SH-SY5Y (cell line): ENCODE data around the gene GHR.

Experiments
- GATA2 ChIP-seq: IDR thresholded peaks from 2 replicates; pipeline ENCODE4 v1.6.1; 2011; ENCODE audit warnings: mild to moderate bottlenecking, low read depth, low read length
- GATA3 ChIP-seq: IDR thresholded peaks from 2 replicates; pipeline ENCODE4 v1.6.1; 2011; ENCODE audit warnings: low read depth, mild to moderate bottlenecking, low read length, moderate library complexity

The GHR gene

GRCh38 chr5:42518595-42519221 is 95.5 kb downstream of the GHR start:
- TF ChIP-seq GATA3, result no peak
- TF ChIP-seq GATA2, result no peak

- TF ChIP-seq GATA2, result no peak
- no peak for TF ChIP-seq GATA3
Measured at GRCh38 chr5:42520203-42520602, 97.0 kb downstream of the GHR start.

GRCh38 chr5:42520957-42521356 is 97.7 kb downstream of the GHR start:
- TF ChIP-seq GATA2 (no peak), GATA3 (no peak)

- TF ChIP-seq GATA2, result no peak
Measured at GRCh38 chr5:42521406-42521805, 98.2 kb downstream of the GHR start.

DNA sequence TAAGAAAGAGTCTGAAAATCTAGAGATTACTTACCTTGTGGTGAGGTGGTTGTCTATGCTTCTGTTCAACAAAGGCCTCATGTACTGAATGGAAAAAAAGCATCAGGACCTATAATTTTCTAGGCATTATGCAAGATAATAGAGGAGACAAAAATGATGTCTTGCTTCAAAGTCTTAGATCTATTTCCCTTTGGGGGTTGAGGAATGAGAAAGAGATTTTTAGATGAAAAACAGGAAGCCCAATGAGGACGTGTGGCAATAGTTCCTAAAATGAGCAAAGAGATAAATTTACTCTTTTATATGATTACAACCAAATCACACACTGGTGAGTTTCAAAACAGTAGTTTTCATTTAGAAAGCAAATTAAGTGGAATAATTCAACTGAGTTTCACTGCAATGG is 99.5 kb downstream of the GHR start:
- no peak for TF ChIP-seq GATA2
- no peak for TF ChIP-seq GATA3

- no peak for TF ChIP-seq GATA3
- no peak for TF ChIP-seq GATA2
Measured at GRCh38 chr5:42526179-42526578, 102.9 kb downstream of the GHR start.

DNA sequence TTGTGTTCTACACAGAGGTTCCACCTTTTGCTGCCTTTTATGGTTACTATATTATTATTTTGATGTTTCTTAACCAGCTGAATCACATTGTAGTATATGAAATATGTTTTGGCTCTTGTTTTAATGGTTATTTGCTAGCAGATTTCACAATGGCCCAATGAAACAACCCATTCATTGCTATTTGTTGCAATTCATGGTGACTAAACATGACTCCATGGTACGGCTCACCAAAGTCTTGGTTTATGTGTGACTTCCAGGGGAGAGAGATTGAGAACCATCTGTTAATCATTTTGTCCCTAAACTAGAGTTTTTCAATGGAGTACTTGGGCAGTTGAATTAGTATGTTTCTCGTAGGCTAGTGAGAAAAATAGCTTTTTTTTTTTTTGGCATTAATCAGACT is 108.4 kb downstream of the GHR start:
- TF ChIP-seq GATA3 (no peak), GATA2 (no peak)

GRCh38 chr5:42542106-42542505 is 118.9 kb downstream of the GHR start:
- TF ChIP-seq GATA3 (no peak), GATA2 (no peak)

- no peak for TF ChIP-seq GATA3
- no peak for TF ChIP-seq GATA2
Measured at GRCh38 chr5:42543774-42544173, 120.5 kb downstream of the GHR start.

- no peak for TF ChIP-seq GATA2
- TF ChIP-seq GATA3, result no peak
Measured at GRCh38 chr5:42545038-42545437, 121.8 kb downstream of the GHR start.

- TF ChIP-seq GATA3, result no peak
- TF ChIP-seq GATA2, result no peak
Measured at GRCh38 chr5:42547141-42547540, 123.9 kb downstream of the GHR start.

DNA sequence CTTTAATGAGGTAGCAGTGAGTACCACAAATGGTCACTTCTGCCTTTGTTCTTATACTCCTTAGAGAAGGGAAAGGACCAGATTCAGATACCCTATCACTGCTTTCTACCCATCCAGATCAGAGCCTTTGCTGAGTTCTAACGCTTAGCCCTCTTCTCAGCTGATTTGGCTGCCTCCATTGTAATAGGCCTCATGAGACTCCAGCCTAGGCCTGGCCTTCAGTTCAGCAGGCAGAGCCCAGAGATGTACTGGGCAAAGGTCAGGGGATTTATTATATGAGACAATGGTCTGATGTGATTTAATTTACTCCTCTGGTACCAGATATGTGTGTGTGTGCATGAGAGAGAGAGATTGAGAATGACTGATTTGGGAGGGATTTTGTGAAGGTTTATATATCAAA is 124.7 kb downstream of the GHR start:
- TF ChIP-seq GATA3 (no peak), GATA2 (no peak)

DNA sequence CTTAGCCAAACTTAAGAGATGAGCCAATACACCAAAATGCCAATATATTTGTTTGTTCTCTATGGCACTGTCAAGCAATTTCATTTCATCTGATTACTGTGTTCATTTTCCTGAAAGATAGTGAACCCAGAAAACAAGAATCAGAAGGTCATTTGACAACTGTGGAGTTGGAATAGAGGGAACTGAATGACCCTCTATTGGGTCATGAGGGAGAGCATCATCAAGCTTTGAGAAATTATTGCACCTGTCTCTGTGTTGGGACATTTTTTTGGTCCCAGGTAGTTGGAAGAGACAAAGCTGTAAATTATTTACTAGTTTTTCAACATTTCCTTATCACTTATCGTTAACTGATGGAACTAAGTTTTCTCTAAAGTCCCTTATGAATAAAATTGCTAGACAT is 129.4 kb downstream of the GHR start:
- TF ChIP-seq GATA2, result no peak
- TF ChIP-seq GATA3, result no peak

DNA sequence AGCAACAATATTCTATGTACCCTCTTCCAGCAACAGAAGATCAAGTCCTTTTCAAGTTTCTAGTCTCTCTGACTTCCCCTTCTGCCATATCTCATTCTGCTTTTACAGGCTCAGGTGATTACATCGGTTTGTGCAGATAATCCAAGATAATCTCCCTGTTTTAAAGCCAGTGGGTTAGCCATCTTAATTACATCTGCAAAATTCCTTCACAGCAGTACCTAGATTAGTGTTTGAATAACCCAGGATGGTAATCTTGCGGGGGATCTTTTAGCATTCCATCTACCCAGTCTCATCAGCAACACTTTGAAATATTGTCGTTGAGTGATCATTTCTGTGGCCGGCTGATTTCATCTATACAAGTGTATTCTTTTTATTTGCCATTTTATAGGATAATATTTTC is 130.2 kb downstream of the GHR start:
- TF ChIP-seq GATA3 (no peak), GATA2 (no peak)

GRCh38 chr5:42555010-42555409 is 131.8 kb downstream of the GHR start:
- TF ChIP-seq GATA2 (no peak), GATA3 (no peak)

- no peak for TF ChIP-seq GATA3
- TF ChIP-seq GATA2, result no peak
Measured at GRCh38 chr5:42555797-42556196, 132.6 kb downstream of the GHR start.

DNA sequence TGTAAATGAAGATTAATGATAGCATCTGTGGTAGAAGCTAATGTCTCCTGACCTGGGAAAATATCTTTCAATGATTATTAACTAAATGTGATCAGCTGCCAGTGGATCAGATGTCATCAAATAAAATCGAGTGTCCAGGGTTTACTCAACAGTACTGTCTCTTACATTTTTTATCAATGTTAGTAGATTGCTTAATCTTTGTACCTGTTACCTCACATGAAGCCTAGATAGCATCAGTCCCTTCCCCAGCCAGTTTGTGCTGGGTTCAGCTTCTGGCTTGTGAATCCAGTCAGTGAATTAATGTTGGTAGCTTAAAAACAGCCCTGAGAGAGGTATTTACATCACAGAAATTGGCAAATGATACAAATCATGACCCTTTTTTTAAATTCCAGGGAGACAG is 134.4 kb downstream of the GHR start:
- TF ChIP-seq GATA3 (no peak), GATA2 (no peak)

DNA sequence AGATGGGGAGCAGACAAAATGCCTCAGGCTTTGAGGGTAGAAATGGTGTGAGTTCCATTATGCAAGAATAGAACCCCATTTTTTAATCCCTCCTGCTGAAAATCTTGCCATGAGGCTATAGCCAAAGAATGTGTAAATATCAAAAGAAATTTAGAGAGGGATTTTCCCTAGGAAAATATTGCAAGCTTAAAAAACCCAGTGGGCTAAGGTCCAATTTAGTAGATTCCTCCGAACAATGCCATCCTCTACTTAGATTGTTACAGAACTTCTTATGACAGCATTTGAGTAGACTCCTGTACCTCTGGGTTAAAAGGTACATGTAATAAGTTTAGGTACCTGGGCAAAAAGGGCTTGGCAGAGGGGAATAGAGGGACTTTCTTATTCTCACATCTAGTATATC is 138.4 kb downstream of the GHR start:
- TF ChIP-seq GATA3, result no peak
- no peak for TF ChIP-seq GATA2
